Hair follicle dermal papilla cell (primary cell): ENCODE results near the gene ZNF440. TPM values are rescaled to one million over a fixed set of nuclear protein-coding genes. Genes with fewer than 3 reads are reported as not detected.

ENCODE experiments used
- total RNA-seq: library from RNA; depleted of rRNA; stranded (reverse); fragments of >200 nt; gene quantifications from 2 replicates; pipeline ENCODE4 v1.2.3, GENCODE V29; 2012

Gene ZNF440
- 8.5 and 10.4 TPM in 2 replicates for total RNA-seq

GRCh38 chr19:11814029-11814699 is at the start of gene ZNF440:
Gene ZNF440 (plus strand): TSS chr19:11814273. CDS start chr19:11814448, 175 bp downstream.

GRCh38 chr19:11766597-11767591 is 47.2 kb upstream of the ZNF440 start, which contains the start of gene ZNF441:
Gene ZNF441 (plus strand): TSS chr19:11767000. CDS start chr19:11767194, 194 bp downstream.

GRCh38 chr19:11798391-11799330 is 15.4 kb upstream of the ZNF440 start, which contains the start of gene ZNF491:
Gene ZNF491 (plus strand): TSS chr19:11798523. CDS start chr19:11805954, 7,431 bp downstream.

GRCh38 chr19:11848594-11849469 is 34.8 kb downstream of the ZNF440 start, which contains the start of gene ZNF439:
Gene ZNF439 (plus strand): TSS chr19:11848726. CDS start chr19:11848868, 142 bp downstream.

Other genes with a start within 250 kb of the ZNF440 start
- gene ACP5, start 236.6 kb upstream of the ZNF440 start, total RNA-seq = 0.61 and 1.3 TPM in 2 replicates
- gene ZNF627, start 216.8 kb upstream of the ZNF440 start, total RNA-seq = 13.5 and 19.0 TPM in 2 replicates
- gene ZNF823, start 75.3 kb upstream of the ZNF440 start, total RNA-seq = 3.6 and 4.3 TPM in 2 replicates
- 10.8 and 11.8 TPM in 2 replicates for gene ZNF441, start 47.3 kb upstream of the ZNF440 start, total RNA-seq
- gene ZNF491, start 15.8 kb upstream of the ZNF440 start, total RNA-seq = 3.6 and 4.7 TPM in 2 replicates
- gene ZNF439, start 34.5 kb downstream of the ZNF440 start, total RNA-seq = 7.2 and 8.3 TPM in 2 replicates
- 7.0 and 8.3 TPM in 2 replicates for gene ZNF69, start 73.5 kb downstream of the ZNF440 start, total RNA-seq
- gene ZNF700, start 110.8 kb downstream of the ZNF440 start, total RNA-seq = 7.5 and 7.9 TPM in 2 replicates
- gene ZNF763, start 150.8 kb downstream of the ZNF440 start, total RNA-seq = 0.81 and 0.85 TPM in 2 replicates
- 3.8 and 4.2 TPM in 2 replicates for gene ZNF433, start 221.4 kb downstream of the ZNF440 start, total RNA-seq
- gene ZNF878, start 238.7 kb downstream of the ZNF440 start, total RNA-seq = 0.32 TPM in 1 of 2 replicates, not detected in the other